A673 (cell line): ENCODE data around the gene AP4S1. TPM values are rescaled to one million over a fixed set of nuclear protein-coding genes. Genes with fewer than 3 reads are reported as not detected.

Experiments used
- BruUV-seq: library from RNA; stranded (reverse); fragments of 400-500 nt; replicated peaks from 2 replicates; lab custom pipeline; 2021; lab: Mats Ljungman, UMichigan
- CTCF ChIA-PET: fragments of 300-600 bp; sonication (Branson Sonifier 250); formaldehyde crosslinking; loops from one replicate; lab custom pipeline; 2022; ENCODE audit warnings: antibody characterized with exemption; lab: Charles Lee
- POLR2A ChIA-PET: fragments of 300-600 bp; sonication (Branson Sonifier 250); formaldehyde crosslinking; loops from one replicate; lab custom pipeline; 2022; ENCODE audit warnings: antibody characterized with exemption; ENCODE audit not compliant: low non-redundant PET; lab: Charles Lee
- DNase-seq: peaks from one replicate; pipeline ENCODE4 v3.0.0-alpha.2; 2015; ENCODE audit warnings: low spot score
- H3K27ac ChIP-seq: fragments of 200-600 bp; sonication (generic); 2 replicates; pipeline ENCODE4 v1.5.1; 2016; ENCODE audit warnings: mixed run types, low read depth, mild to moderate bottlenecking, mixed read lengths, antibody characterized with exemption, low read length; ENCODE audit not compliant: poor library complexity, severe bottlenecking
- H3K27me3 ChIP-seq: fragments of 200-600 bp; sonication (generic); replicated peaks from 2 replicates; pipeline ENCODE4 v1.6.1; 2017; ENCODE audit warnings: mixed run types, low read depth, mild to moderate bottlenecking, mixed read lengths, antibody characterized with exemption, low read length; ENCODE audit not compliant: insufficient read depth, poor library complexity
- H3K36me3 ChIP-seq: fragments of 200-600 bp; sonication (generic); 2 replicates; pipeline ENCODE4 v1.6.1; 2016; ENCODE audit warnings: mixed run types, mild to moderate bottlenecking, mixed read lengths, antibody characterized with exemption, low read length; ENCODE audit not compliant: insufficient read depth, poor library complexity, severe bottlenecking
- H3K4me1 ChIP-seq: fragments of 200-600 bp; sonication (generic); 2 replicates; pipeline ENCODE4 v1.6.1; 2017; ENCODE audit warnings: mixed run types, mild to moderate bottlenecking, mixed read lengths, antibody characterized with exemption, low read length; ENCODE audit not compliant: insufficient read depth, poor library complexity, severe bottlenecking
- H3K4me3 ChIP-seq: fragments of 200-600 bp; sonication (generic); 2 replicates; pipeline ENCODE4 v1.5.1; 2016; ENCODE audit warnings: low read depth, mixed run types, mild to moderate bottlenecking, mixed read lengths, low read length; ENCODE audit not compliant: poor library complexity, severe bottlenecking
- H3K9me3 ChIP-seq: fragments of 200-600 bp; sonication (generic); 2 replicates; pipeline ENCODE4 v1.6.1; 2016; ENCODE audit warnings: mixed run types, low read depth, mild to moderate bottlenecking, mixed read lengths, antibody characterized with exemption, low read length; ENCODE audit not compliant: poor library complexity, severe bottlenecking
- EZH2 ChIP-seq: fragments of 200-600 bp; sonication (generic); IDR thresholded peaks from 2 replicates; pipeline ENCODE4 v1.6.1; 2017; ENCODE audit warnings: borderline replicate concordance, low read depth, mild to moderate bottlenecking, mixed read lengths, antibody characterized with exemption, low read length; ENCODE audit not compliant: poor library complexity, severe bottlenecking
- intact Hi-C: fragments of 100-400 bp; cut with micrococcal nuclease; formaldehyde crosslinking; loops from one replicate; pipeline ENCODE4 v1.10.0; 2022; ENCODE audit not compliant: unreplicated experiment
- total RNA-seq: library from RNA; stranded (reverse); gene quantifications from 2 replicates; pipeline ENCODE4 v1.2.3, GENCODE V29; 2021
- TF ChIP-seq, protein P1 (sequence below): fragments of 300-800, 200-600 bp; sonication (generic); conservative IDR thresholded peaks from 2 replicates; pipeline ENCODE4 v1.5.1; 2017; ENCODE audit warnings: low read depth, mild to moderate bottlenecking, antibody characterized with exemption, low read length, moderate library complexity, mixed read lengths

AP4S1 gene
- total RNA-seq, 1 experiment from 2014 or later: 8.6 TPM

DNA sequence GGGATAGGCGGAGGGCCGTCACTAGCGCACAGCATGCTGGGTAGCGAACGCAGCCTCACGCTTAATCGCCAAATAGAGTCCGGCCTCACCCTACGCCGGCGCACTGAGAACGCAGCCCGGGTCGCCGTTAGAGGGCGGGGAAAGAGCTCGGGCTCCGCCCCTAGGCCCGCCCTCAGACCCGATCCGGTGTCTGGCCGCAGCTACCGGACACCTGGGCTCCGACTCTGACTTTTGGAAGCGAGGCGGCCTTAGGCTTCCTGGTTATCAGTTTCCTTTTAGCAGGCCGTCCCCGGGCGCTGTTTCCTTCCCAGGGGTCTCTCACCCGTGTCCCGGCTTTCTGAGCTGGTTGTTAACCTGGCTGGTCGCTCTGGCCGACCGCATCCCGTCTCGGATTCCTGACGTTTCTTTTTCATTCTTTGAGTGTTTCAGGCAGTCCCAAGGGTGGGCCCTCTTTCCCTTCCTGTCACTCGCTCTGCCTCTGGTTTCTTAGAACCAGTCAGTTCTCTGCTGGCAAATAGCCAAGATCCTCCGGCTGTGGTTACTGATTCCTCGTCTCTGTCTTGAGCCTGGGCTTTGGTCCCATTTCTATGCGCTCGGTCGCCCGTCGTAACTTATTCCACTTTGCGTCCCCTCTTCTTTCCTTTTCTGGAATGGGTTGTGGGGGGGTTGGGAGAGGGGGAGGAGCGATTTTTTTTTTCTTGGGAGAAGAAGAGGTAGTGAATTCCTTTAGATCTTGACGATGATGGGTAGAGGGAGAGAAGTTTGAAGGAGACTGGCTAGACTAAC lies 1.2 kb downstream of the AP4S1 start:
- H3K27me3 ChIP-seq: no peaks in the 10 kb centered on the region
- peaks cover 2% of the 10 kb centered on the region for H3K36me3 ChIP-seq
- ChIA-PET POLR2A (interaction anchor here (0.6 to 0.7 kb wide), 3 partner anchors 112 to 452 kb away, joined by 3 read pairs; no protein-coding TSS in a partner anchor), CTCF (interaction anchor here (0.6 kb wide), 1 partner anchor 1003 kb away, joined by 3 read pairs; no protein-coding TSS in a partner anchor)
- peak overlapping the region; percentile 99 for H3K27ac ChIP-seq
- H3K4me3 ChIP-seq: peak overlapping the region; percentile 99
- TF ChIP-seq, protein P1, sequence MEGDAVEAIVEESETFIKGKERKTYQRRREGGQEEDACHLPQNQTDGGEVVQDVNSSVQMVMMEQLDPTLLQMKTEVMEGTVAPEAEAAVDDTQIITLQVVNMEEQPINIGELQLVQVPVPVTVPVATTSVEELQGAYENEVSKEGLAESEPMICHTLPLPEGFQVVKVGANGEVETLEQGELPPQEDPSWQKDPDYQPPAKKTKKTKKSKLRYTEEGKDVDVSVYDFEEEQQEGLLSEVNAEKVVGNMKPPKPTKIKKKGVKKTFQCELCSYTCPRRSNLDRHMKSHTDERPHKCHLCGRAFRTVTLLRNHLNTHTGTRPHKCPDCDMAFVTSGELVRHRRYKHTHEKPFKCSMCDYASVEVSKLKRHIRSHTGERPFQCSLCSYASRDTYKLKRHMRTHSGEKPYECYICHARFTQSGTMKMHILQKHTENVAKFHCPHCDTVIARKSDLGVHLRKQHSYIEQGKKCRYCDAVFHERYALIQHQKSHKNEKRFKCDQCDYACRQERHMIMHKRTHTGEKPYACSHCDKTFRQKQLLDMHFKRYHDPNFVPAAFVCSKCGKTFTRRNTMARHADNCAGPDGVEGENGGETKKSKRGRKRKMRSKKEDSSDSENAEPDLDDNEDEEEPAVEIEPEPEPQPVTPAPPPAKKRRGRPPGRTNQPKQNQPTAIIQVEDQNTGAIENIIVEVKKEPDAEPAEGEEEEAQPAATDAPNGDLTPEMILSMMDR: no peak
- no peak for TF ChIP-seq EZH2
- peaks cover 17% of the 10 kb centered on the region for H3K4me1 ChIP-seq
- BruUV-seq: no TSS peak
- DNase-seq: peak; percentile 97
- intact Hi-C loops: no loop called here
- H3K9me3 ChIP-seq: no peaks in the 10 kb centered on the region

DNA sequence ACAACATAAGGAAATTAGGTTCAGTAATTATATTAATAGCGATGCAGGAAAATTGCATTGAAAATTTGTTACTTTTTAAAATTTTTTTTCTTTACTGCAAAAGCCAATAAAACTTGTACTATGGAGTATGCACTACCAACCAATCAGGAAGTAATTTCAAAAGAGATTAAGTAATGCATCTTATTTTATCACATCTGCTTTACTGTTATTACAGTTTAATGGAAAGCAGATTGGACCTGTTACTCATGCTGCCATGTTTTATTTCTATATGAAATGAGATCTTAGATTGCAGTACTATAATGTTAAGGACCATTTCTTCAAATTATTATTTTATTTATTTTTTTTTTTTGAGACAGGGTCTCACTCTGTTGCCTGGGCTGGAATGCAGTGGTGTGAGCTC lies 2.4 kb downstream of the AP4S1 start:
- ChIA-PET CTCF (no interaction called here), POLR2A (interaction anchor here (0.7 kb wide), 1 partner anchor 137 kb away, joined by 3 read pairs; no protein-coding TSS in a partner anchor)
- H3K4me3 ChIP-seq: peak overlapping the region; percentile 99
- H3K9me3 ChIP-seq: no peaks in the 10 kb centered on the region
- no peak for DNase-seq
- BruUV-seq: no TSS peak
- H3K27ac ChIP-seq: peak overlapping the region; percentile 99
- H3K27me3 ChIP-seq: no peaks in the 10 kb centered on the region
- intact Hi-C loops: no loop called here
- no peaks in the 10 kb centered on the region for H3K36me3 ChIP-seq
- peaks cover 17% of the 10 kb centered on the region for H3K4me1 ChIP-seq
- TF ChIP-seq, protein P1: no peak
- TF ChIP-seq EZH2: no peak

DNA sequence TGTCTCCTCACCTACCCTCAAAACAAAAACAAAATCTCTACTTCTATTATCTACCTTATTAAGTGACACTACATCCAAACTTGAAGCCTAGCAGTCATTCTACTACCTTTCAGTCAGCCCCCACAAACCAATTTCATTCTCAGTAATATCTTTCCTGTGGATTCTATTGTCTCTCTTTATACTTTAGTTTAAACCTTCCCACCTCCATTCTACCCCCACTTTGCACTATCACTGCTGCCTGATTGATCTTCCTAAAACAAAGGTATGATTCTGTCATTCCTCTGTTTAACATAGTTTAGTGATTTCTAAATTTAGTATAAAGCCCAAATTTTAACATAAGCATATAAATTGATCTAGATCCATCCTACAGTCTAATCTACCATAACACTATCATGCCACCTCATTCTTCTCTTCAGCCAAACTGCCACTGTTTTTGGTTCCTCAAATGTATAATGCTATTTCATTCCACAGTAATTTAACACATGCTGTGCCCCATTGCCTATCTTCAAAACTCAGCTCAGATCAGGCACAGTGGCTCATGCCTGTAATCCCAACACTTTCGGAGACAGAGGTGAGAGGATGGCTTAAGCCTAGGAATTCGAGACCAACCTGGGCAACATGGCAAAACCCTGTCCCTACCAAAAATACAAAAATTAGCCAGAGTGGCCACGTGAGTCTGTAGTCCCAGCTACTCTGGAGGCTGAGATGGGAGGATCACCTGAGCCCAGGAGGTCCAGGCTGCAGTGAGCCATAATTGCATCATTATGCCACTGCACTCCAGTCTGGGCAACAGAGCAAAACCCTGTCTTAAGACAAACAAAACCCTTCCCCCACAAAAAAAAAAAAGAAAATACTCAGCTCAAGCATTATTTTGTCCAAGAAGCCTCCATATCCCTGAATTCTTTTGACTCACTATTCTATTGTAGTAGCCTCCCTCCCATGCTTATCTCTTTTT lies 3.8 kb downstream of the AP4S1 start:
- Histone ChIP-seq H3K4me3 (no peak overlapping the region), H3K27ac (no peak overlapping the region), H3K4me1 (peaks cover 10% of the 10 kb centered on the region), H3K36me3 (no peaks in the 10 kb centered on the region), H3K27me3 (no peaks in the 10 kb centered on the region), H3K9me3 (no peaks in the 10 kb centered on the region)
- no peak for DNase-seq
- POLR2A ChIA-PET: interaction anchor here (0.6 kb wide), 1 partner anchor 226 kb away, joined by 3 read pairs; no protein-coding TSS in a partner anchor
- CTCF ChIA-PET: no interaction called here
- intact Hi-C loops: no loop called here
- no TSS peak for BruUV-seq
- TF ChIP-seq, protein P1: no peak
- no peak for TF ChIP-seq EZH2
